Prostate gland (tissue), 2 donors: ENCODE data around the gene RFX7. TPM values are rescaled to one million over a fixed set of nuclear protein-coding genes. Genes with fewer than 3 reads are reported as not detected.
"Not testable (repeated sequence)": the region's sequence is repeated elsewhere in the genome, so short reads cannot be mapped to it uniquely, and the experiment has no call there.

Experiments
- DNase-seq: peaks from one replicate; pipeline ENCODE4 v3.0.0-alpha.2; 2019; ENCODE audit warnings: low spot score
- H3K27ac ChIP-seq, 2 donors: fragments of 200-600 bp; sonication (generic); 2 replicates each; pipeline ENCODE4 v1.5.1; 2017 to 2019
- H3K27me3 ChIP-seq: fragments of 200-600 bp; sonication (generic); replicated peaks from 2 replicates; pipeline ENCODE4 v1.5.1; 2019; ENCODE audit not compliant: insufficient read depth
- H3K36me3 ChIP-seq, 2 donors: fragments of 200-600 bp; sonication (generic); 1 replicate in 1 of 2; 2 replicates in 1 of 2; pipeline versions ENCODE4 v1.5.1 to v1.8.1; 2017 to 2019
- H3K4me1 ChIP-seq: fragments of 200-600 bp; sonication (generic); replicated peaks from 2 replicates; pipeline ENCODE4 v1.5.1; 2019
- H3K4me3 ChIP-seq, 2 donors: fragments of 200-600 bp; sonication (generic); 2 replicates each; pipeline ENCODE4 v1.5.1; 2017 to 2019
- H3K9me3 ChIP-seq: fragments of 200-600 bp; sonication (generic); 2 replicates; pipeline ENCODE4 v1.5.1; 2017
- CTCF ChIP-seq, 4 experiments: fragments of 200-600 bp in 2 of 4; fragments of 450-650 bp in 2 of 4; sonication (generic) in 2 of 4; IDR thresholded peaks; 1 replicate in 3 of 4; 2 replicates in 1 of 4; pipeline ENCODE4 v1.5.1; 2016 to 2019; ENCODE audit warnings: antibody characterized with exemption in 4 of 4, mild to moderate bottlenecking in 2 of 4, moderate library complexity in 2 of 4
- POLR2A ChIP-seq: fragments of 450-650 bp; IDR thresholded peaks from one replicate; pipeline ENCODE4 v1.6.1; 2016; ENCODE audit warnings: antibody characterized with exemption, mild to moderate bottlenecking
- POLR2AphosphoS5 ChIP-seq: sonication (generic); formaldehyde crosslinking; IDR thresholded peaks from one replicate; pipeline ENCODE4 v1.6.1; 2017; ENCODE audit warnings: antibody characterized with exemption
- WGBS: methylation state at CpG from one replicate; pipeline ENCODE4 v1.1.5; 2018; 5-methylcytosine and 5-hydroxymethylcytosine counted together
- intact Hi-C: fragments of 100-400 bp; cut with DNase I; formaldehyde crosslinking; loops from one replicate; pipeline ENCODE4 v1.14.2; 2022
- total RNA-seq, 2 donors: library from RNA; depleted of rRNA; stranded (reverse); fragments of >200 nt; gene quantifications; one replicate each; pipeline ENCODE4 v1.1.0, GENCODE V29; 2016

RFX7 gene
- total RNA-seq, 2 donors from 2014 or later: 9.3 to 15.1 TPM

DNA sequence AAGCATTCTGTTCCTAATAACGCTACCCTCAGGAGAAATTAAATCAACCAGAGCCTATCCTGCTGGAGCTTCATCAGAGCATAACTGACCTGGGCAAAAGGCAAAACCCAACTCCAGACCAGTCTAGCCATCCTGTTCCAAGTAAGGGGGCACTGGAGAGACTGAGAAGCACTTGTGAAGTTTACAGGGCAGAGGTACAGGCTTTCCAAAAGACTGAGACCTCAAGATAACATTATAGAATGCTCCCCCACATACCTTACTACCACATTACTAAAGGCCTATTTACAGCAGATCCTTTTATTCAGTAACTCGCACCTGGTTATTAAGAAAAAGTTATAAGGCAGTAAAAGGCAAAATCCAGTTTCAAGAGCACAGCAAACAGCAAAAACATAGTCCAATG, 35.5 kb downstream of the RFX7 start:
- Histone ChIP-seq H3K4me3 (no peak overlapping the region), H3K27me3 (no peaks in the 10 kb centered on the region), H3K9me3 (no peaks in the 10 kb centered on the region), H3K36me3 (no peaks in the 10 kb centered on the region), H3K27ac (no peak overlapping the region), H3K4me1 (no peaks in the 10 kb centered on the region)
- WGBS: 83% methylated on average over 2 of the region's 2 CpGs
- intact Hi-C loops: no loop called here
- no peak for DNase-seq
- TF ChIP-seq CTCF (IDR thresholded peaks at IDR 0.05) (no peak), POLR2A (no peak), POLR2AphosphoS5 (no peak)

GRCh38 chr15:56207711-56208110, 36.0 kb downstream of the RFX7 start:
- H3K4me3 ChIP-seq: no peak overlapping the region
- no peaks in the 10 kb centered on the region for H3K4me1 ChIP-seq
- no peaks in the 10 kb centered on the region for H3K27me3 ChIP-seq
- no peaks in the 10 kb centered on the region for H3K9me3 ChIP-seq
- no peak for TF ChIP-seq POLR2AphosphoS5
- no peak for TF ChIP-seq CTCF (IDR thresholded peaks at IDR 0.05)
- TF ChIP-seq POLR2A: no peak
- WGBS: 88% methylated on average over 1 of the region's 1 CpG
- intact Hi-C loops: no loop called here
- H3K27ac ChIP-seq: no peak overlapping the region
- no peak for DNase-seq
- no peaks in the 10 kb centered on the region for H3K36me3 ChIP-seq

- Histone ChIP-seq H3K4me3 (no peak overlapping the region), H3K27ac (no peak overlapping the region), H3K4me1 (no peaks in the 10 kb centered on the region), H3K36me3 (no peaks in the 10 kb centered on the region), H3K9me3 (no peaks in the 10 kb centered on the region), H3K27me3 (no peaks in the 10 kb centered on the region)
- intact Hi-C loops: no loop called here
- TF ChIP-seq POLR2A (no peak), CTCF (IDR thresholded peaks at IDR 0.05) (no peak), POLR2AphosphoS5 (no peak)
- no peak for DNase-seq
Observed at GRCh38 chr15:56207092-56207491, 36.6 kb downstream of the RFX7 start.

- intact Hi-C loops: no loop called here
- Histone ChIP-seq H3K36me3 (no peaks in the 10 kb centered on the region), H3K27ac (no peak overlapping the region)
Observed at GRCh38 chr15:56205061-56205876, 38.4 kb downstream of the RFX7 start.

GRCh38 chr15:56203312-56203922, 40.3 kb downstream of the RFX7 start:
- H3K4me3 ChIP-seq, H3K27me3 ChIP-seq, H3K9me3 ChIP-seq, intact Hi-C loops, H3K4me1 ChIP-seq, H3K36me3 ChIP-seq, DNase-seq, H3K27ac ChIP-seq: not testable (repeated sequence)
- WGBS: 89% methylated on average over 4 of the region's 4 CpGs

More at GRCh38 chr15:56205061-56205876, 38.4 kb downstream of the RFX7 start:
- Histone ChIP-seq H3K4me3 (no peak overlapping the region), H3K27me3 (no peaks in the 10 kb centered on the region), H3K9me3 (no peaks in the 10 kb centered on the region), H3K4me1 (no peaks in the 10 kb centered on the region)
- DNase-seq: no peak
- TF ChIP-seq POLR2A: no peak
- no peak for TF ChIP-seq POLR2AphosphoS5
- no peak for TF ChIP-seq CTCF (IDR thresholded peaks at IDR 0.05)
